PC-9 (cell line): Measurements from ENCODE around the gene IRF7.

Source experiments
- CTCF ChIP-seq: fragments of 200-600 bp; sonication (generic); conservative IDR thresholded peaks from 2 replicates; pipeline ENCODE4 v1.6.1; 2017; ENCODE audit warnings: mixed run types, antibody characterized with exemption, mild to moderate bottlenecking, moderate library complexity
- EZH2 ChIP-seq: fragments of 200-600 bp; sonication (generic); IDR thresholded peaks from 2 replicates; pipeline ENCODE4 v1.8.0; 2017; ENCODE audit warnings: antibody characterized with exemption, low read depth

DNA sequence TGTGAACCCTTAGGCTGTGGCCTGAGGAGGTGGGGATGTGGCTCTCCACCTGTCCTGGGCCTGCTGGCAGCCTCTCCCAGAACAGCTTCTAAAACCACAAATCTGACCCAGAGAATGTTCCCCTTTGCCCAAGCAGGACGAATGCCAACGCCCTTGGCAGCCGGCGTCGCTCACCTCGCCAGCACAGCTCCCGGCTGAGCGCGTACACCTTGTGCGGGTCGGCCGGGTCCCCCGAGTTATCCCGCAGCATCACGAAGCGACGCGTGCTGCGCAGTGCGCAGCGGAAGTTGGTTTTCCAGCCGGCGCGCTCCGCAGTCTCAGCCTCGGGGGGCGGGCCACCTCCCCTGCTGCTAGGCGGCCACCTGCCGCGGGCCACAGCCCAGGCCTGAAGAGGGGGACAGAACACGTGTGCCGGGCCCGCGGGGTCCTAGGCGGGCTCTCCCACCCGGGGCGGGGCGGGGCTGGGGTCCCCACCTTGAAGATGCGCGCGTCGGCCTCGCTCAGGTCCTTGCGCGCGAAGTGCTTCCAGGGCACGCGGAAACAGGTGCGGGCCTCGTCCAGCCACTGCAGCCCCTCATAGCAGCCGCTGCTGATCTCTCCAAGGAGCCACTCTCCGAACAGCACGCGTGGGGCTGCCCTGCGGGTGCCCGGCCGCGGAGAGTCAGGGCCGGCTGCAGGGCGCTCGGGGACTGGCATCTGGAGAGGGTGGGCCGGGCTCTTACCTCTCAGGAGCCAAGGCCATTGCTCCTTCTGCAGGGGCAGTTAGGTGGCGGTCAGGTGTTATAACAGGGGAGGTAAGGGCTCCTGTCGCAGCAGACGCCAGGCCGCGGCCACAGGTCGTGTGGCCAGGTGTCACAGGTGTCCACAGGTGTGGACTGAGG, 887 bp downstream of the IRF7 start:
- no peak for TF ChIP-seq CTCF
- TF ChIP-seq EZH2, result no peak
